MM.1S (cell line): ENCODE data around the gene NLE1.
A peak's percentile ranks its signal among the peaks of the same experiment; 100 is the strongest.

ENCODE experiments used
- DNase-seq: peaks from one replicate; pipeline ENCODE4 v3.0.0-alpha.2; 2015
- H2AFZ ChIP-seq: fragments of 300-600 bp; sonication (generic); 2 replicates; pipeline ENCODE4 v1.6.0; 2016; ENCODE audit warnings: antibody characterized with exemption, low read length
- H3F3A ChIP-seq: fragments of 300-600 bp; sonication (generic); 2 replicates; pipeline ENCODE4 v1.6.1; 2016; ENCODE audit warnings: mild to moderate bottlenecking, antibody characterized with exemption, low read length, moderate library complexity, mixed read lengths; ENCODE audit not compliant: insufficient read depth
- H3K27ac ChIP-seq: fragments of 300-600 bp; sonication (generic); 2 replicates; pipeline ENCODE4 v1.5.1; 2016; ENCODE audit warnings: mild to moderate bottlenecking, low read length
- H3K27me3 ChIP-seq: fragments of 300-600 bp; sonication (generic); replicated peaks from 2 replicates; pipeline ENCODE4 v1.6.0; 2016; ENCODE audit warnings: low read length; ENCODE audit not compliant: insufficient read depth
- H3K36me3 ChIP-seq: fragments of 300-600 bp; sonication (generic); replicated peaks from 2 replicates; pipeline ENCODE4 v1.6.1; 2016; ENCODE audit warnings: mild to moderate bottlenecking, low read length, mixed read lengths; ENCODE audit not compliant: insufficient read depth
- H3K4me1 ChIP-seq: fragments of 300-600 bp; sonication (generic); 2 replicates; pipeline ENCODE4 v1.6.1; 2016; ENCODE audit warnings: low read length, mixed read lengths
- H3K4me2 ChIP-seq: fragments of 300-600 bp; sonication (generic); 2 replicates; pipeline ENCODE4 v1.6.0; 2016; ENCODE audit warnings: low read depth, low read length
- H3K4me3 ChIP-seq: fragments of 300-600 bp; sonication (generic); 2 replicates; pipeline ENCODE4 v1.5.1; 2016; ENCODE audit warnings: low read length, mixed read lengths
- H3K79me2 ChIP-seq: fragments of 300-600 bp; sonication (generic); 2 replicates; pipeline ENCODE4 v1.6.1; 2016; ENCODE audit warnings: mixed run types, low read length, mixed read lengths
- H3K9ac ChIP-seq: fragments of 300-600 bp; sonication (generic); 2 replicates; pipeline ENCODE4 v1.6.1; 2016; ENCODE audit warnings: low read length, mixed read lengths
- H3K9me2 ChIP-seq: fragments of 300-600 bp; sonication (generic); replicated peaks from 2 replicates; pipeline ENCODE4 v1.6.1; 2016; ENCODE audit warnings: mild to moderate bottlenecking, low read length, mixed read lengths; ENCODE audit not compliant: insufficient read depth
- H3K9me3 ChIP-seq: fragments of 300-600 bp; sonication (generic); replicated peaks from 2 replicates; pipeline ENCODE4 v1.6.1; 2016; ENCODE audit warnings: mild to moderate bottlenecking, low read length, mixed read lengths; ENCODE audit not compliant: insufficient read depth
- H4K20me1 ChIP-seq: fragments of 300-600 bp; sonication (generic); 2 replicates; pipeline ENCODE4 v1.6.1; 2016; ENCODE audit warnings: mild to moderate bottlenecking, low read length, moderate library complexity, mixed read lengths; ENCODE audit not compliant: insufficient read depth
- EZH2 ChIP-seq: fragments of 300-600 bp; sonication (generic); optimal IDR thresholded peaks from 2 replicates; pipeline ENCODE3; 2017; ENCODE audit warnings: low read depth, mild to moderate bottlenecking, antibody characterized with exemption, low read length, mixed read lengths
- EZH2phosphoT487 ChIP-seq: fragments of 300-600 bp; sonication (generic); IDR thresholded peaks from 2 replicates; pipeline ENCODE4 v1.6.1; 2018; ENCODE audit warnings: antibody characterized with exemption, low read length
- TF ChIP-seq, protein P1 (sequence below): fragments of 300-600 bp; sonication (generic); IDR thresholded peaks from 2 replicates; pipeline ENCODE4 v1.5.1; 2016; ENCODE audit warnings: antibody characterized with exemption, low read length, mixed read lengths

The NLE1 gene

DNA sequence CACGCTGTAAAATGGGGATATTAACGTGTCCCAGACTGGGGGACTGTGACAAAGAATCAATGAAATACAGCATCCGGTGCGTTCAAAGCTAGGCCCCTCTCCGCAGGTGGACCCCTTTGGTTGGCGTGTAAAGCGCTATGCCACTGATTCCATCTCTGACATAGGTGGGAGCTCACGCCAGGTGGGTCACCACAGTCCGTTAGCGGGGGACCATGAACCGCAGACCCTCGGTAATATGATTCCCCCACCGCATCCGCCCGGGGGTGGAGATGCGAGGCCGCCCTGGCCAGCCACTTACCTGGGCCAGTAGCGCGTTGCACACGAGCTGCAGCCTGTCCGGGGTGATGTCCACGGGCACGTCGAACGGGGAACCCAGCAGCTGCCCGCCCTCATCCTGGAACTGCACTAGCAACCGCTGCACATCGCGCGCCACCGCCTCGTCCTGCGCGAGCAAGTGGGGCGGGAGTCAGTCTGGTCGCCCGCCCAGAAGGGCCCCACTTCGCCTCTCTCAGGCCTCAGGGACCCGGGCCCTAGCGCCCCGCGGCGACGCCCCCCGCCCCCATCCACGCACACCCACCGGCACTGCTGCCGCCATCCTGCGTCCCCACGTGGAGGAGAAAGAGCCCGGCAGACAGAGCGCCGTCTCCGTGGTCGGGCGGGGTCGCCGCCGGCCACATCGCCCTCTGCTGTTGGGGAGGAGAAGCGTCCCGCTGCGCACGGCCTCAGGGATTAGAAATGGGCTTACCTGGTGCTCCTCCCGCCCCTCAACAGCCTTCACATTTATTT lies at the start of gene NLE1:
NLE1 (minus strand) TSS at position 623 of the 786 bp plus-strand sequence; CDS start at position 595, 28 bp downstream.
- peak; percentile 80 for DNase-seq
- Histone ChIP-seq H3K9me2 (no peaks in the 10 kb centered on the region), H3K4me1 (no peaks in the 10 kb centered on the region)

DNA sequence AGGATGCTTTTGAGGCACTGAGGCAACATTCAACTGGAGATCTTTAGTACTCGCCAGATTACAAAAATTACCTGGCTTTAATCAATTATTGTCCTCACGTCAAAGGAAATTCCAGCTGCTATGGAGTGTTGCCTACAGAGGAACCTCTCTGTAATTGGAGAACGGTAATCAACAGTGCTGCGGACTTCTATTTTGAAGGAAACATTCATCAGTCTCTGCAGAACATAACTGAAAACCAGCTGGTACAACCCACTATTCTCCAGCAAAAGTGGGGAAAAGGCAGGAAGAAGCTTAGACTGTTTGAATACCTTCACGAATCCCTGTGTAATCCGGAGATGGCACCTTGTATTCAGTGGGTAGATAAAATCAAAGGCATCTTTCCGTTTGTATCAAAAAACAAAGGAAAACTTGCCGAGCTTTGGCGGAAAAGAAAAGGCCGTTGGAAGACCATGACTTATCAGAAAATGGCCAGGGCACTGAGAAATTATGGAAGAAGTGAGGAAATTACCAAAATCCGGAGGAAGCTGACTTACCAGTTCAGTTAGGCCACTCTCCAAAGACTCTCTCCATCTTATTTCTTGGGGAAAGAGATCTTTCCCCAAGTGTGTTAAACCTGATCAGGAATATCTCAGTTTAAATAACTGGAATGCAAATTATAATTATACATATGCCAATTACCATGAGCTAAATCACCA lies 49.0 kb upstream of the NLE1 start:
- Histone ChIP-seq H3K9me2 (no peaks in the 10 kb centered on the region), H3F3A (no peaks in the 10 kb centered on the region), H4K20me1 (no peaks in the 10 kb centered on the region), H3K9ac (no peak overlapping the region), H3K36me3 (no peaks in the 10 kb centered on the region), H3K4me3 (no peak overlapping the region), H3K9me3 (no peaks in the 10 kb centered on the region), H3K79me2 (no peaks in the 10 kb centered on the region), H3K4me1 (no peaks in the 10 kb centered on the region), H3K27me3 (0 out of 2 replicates have a peak, but pooled peaks cover 4% of the 10 kb centered on the region), H3K4me2 (no peak overlapping the region), H2AFZ (no peak overlapping the region), H3K27ac (no peak overlapping the region)
- TF ChIP-seq, protein P1, sequence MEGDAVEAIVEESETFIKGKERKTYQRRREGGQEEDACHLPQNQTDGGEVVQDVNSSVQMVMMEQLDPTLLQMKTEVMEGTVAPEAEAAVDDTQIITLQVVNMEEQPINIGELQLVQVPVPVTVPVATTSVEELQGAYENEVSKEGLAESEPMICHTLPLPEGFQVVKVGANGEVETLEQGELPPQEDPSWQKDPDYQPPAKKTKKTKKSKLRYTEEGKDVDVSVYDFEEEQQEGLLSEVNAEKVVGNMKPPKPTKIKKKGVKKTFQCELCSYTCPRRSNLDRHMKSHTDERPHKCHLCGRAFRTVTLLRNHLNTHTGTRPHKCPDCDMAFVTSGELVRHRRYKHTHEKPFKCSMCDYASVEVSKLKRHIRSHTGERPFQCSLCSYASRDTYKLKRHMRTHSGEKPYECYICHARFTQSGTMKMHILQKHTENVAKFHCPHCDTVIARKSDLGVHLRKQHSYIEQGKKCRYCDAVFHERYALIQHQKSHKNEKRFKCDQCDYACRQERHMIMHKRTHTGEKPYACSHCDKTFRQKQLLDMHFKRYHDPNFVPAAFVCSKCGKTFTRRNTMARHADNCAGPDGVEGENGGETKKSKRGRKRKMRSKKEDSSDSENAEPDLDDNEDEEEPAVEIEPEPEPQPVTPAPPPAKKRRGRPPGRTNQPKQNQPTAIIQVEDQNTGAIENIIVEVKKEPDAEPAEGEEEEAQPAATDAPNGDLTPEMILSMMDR: no peak
- TF ChIP-seq EZH2 (no peak), EZH2phosphoT487 (no peak)
- no peak for DNase-seq

More for the DNA sequence above, at the start of gene NLE1:
- TF ChIP-seq, protein P1: peak; percentile 84
- TF ChIP-seq EZH2: no peak
- TF ChIP-seq EZH2phosphoT487: no peak
- Histone ChIP-seq H3K79me2 (peaks cover 36% of the 10 kb centered on the region), H3K9me3 (no peaks in the 10 kb centered on the region), H3K4me3 (peak within 1 kb of the TSS; percentile 100), H3K36me3 (peaks cover 3% of the 10 kb centered on the region; the same call in 1 of the 2 replicates), H3K9ac (peak within 1 kb of the TSS; percentile 91), H3K4me2 (peak within 1 kb of the TSS; percentile 71), H3K27me3 (no peaks in the 10 kb centered on the region), H4K20me1 (no peaks in the 10 kb centered on the region), H2AFZ (peak within 1 kb of the TSS; percentile 98), H3F3A (no peaks in the 10 kb centered on the region), H3K27ac (no peak within 1 kb of the TSS)

DNA sequence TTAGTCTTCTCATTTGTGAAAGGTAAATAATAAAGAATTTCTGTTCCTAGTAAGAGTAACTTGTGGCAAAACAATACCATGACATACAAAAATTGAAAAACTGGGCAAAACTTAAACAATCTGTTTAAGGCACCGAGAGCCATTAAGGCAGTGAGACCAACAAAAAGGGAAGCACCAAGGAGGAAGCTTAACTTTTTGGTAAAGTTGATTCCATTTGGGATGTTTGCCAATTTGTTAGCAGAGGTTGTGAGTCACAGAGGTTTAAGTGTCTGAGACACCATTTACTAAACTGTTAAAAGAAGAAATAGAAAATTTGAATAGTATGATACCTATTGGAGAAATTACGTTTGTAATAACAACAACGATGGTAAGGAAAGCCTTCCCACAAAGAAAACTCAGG lies 47.2 kb upstream of the NLE1 start:
- no peaks in the 10 kb centered on the region for H3K9me3 ChIP-seq
- 0 out of 2 replicates have a peak, but pooled peaks cover 4% of the 10 kb centered on the region for H3K27me3 ChIP-seq
- no peak overlapping the region for H3K4me3 ChIP-seq
- no peak for TF ChIP-seq EZH2
- TF ChIP-seq EZH2phosphoT487: no peak
- TF ChIP-seq, protein P1: no peak
- no peaks in the 10 kb centered on the region for H4K20me1 ChIP-seq
- H3K27ac ChIP-seq: no peak overlapping the region
- H3K4me2 ChIP-seq: no peak overlapping the region
- H3K9me2 ChIP-seq: no peaks in the 10 kb centered on the region
- H2AFZ ChIP-seq: no peak overlapping the region
- no peaks in the 10 kb centered on the region for H3K4me1 ChIP-seq
- no peaks in the 10 kb centered on the region for H3K79me2 ChIP-seq
- H3K36me3 ChIP-seq: no peaks in the 10 kb centered on the region
- DNase-seq: no peak
- no peaks in the 10 kb centered on the region for H3F3A ChIP-seq
- H3K9ac ChIP-seq: no peak overlapping the region
